Right lobe of liver (tissue), 4 donors: ENCODE results near the gene IGFBP4.

Source experiments
- POLR2A ChIP-seq: fragments of 450-650 bp; IDR thresholded peaks from one replicate; pipeline ENCODE4 v1.6.1; 2017; ENCODE audit warnings: antibody characterized with exemption, mild to moderate bottlenecking
- TF ChIP-seq, protein P1 (sequence below), 4 donors: fragments of 200-600 bp in 3 of 4; fragments of 450-650 bp in 1 of 4; IDR thresholded peaks; one replicate each; pipeline versions ENCODE4 v1.5.1 to v1.8.0; 2016 to 2022; ENCODE audit warnings: antibody characterized with exemption in 4 of 4, mild to moderate bottlenecking in 2 of 4
- donor health status: DM: no; HTN: no; CAD: no.
- donor health status: DM: no; HTN: no; CAD: no.
- donor health status: DM: no; HTN: yes; CAD: no.

DNA sequence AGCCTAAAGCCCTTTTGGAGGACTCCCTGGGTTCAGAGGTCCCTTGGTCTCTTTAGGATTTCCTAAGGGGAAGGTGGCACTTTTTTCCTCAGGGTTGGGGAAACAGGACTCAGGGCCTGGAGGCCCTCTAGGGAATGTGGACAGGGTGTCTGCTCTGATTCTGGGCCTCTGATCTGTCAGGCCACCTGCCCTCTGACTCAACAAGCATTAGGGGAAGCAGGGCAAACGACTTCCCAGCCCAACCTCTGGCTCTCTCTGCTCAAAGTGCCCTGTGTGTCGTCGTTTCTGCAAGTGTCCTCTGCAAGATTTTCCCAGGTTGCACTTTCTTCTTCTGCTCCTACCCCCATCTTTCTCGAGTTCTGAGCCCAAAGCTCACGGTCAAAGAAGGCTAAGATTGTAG, 6.6 kb upstream of the IGFBP4 start:
- TF ChIP-seq POLR2A: no peak
- TF ChIP-seq, protein P1, sequence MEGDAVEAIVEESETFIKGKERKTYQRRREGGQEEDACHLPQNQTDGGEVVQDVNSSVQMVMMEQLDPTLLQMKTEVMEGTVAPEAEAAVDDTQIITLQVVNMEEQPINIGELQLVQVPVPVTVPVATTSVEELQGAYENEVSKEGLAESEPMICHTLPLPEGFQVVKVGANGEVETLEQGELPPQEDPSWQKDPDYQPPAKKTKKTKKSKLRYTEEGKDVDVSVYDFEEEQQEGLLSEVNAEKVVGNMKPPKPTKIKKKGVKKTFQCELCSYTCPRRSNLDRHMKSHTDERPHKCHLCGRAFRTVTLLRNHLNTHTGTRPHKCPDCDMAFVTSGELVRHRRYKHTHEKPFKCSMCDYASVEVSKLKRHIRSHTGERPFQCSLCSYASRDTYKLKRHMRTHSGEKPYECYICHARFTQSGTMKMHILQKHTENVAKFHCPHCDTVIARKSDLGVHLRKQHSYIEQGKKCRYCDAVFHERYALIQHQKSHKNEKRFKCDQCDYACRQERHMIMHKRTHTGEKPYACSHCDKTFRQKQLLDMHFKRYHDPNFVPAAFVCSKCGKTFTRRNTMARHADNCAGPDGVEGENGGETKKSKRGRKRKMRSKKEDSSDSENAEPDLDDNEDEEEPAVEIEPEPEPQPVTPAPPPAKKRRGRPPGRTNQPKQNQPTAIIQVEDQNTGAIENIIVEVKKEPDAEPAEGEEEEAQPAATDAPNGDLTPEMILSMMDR (IDR thresholded peaks at IDR 0.05): no peak
